Activated CD4-positive, alpha-beta T cell treated with anti-CD3 and anti-CD28 coated beads, Interleukin-2, Interleukin-4, amounts not matched to agents 100 ng/mL and 50 ng/mL, durations not matched to agents 16 hours and 8 hours (primary cell): ENCODE results near the gene ST7.
A peak's percentile ranks its signal among the peaks of the same experiment; 100 is the strongest.
"Not testable (repeated sequence)": the region's sequence is repeated elsewhere in the genome, so short reads cannot be mapped to it uniquely, and the experiment has no call there.

ENCODE experiments used
- DNase-seq: peaks from one replicate; pipeline ENCODE4 v3.0.0-alpha.2; 2020; ENCODE audit warnings: low spot score

Gene ST7

GRCh38 chr7:116950889-116951351 is 2.4 kb upstream of the ST7 start:
- no peak for DNase-seq

- no peak for DNase-seq
Observed at GRCh38 chr7:116951366-116952292, 1.7 kb upstream of the ST7 start.

GRCh38 chr7:116952635-116953371 is 498 bp upstream of the ST7 start:
- no peak for DNase-seq

- peak; percentile 33 for DNase-seq
Observed at GRCh38 chr7:116953906-116954838, 871 bp downstream of the ST7 start.

GRCh38 chr7:116955340-116955739 is 2.0 kb downstream of the ST7 start:
- DNase-seq, result no peak

GRCh38 chr7:116955801-116956476 is 2.6 kb downstream of the ST7 start:
- peak; percentile 66 for DNase-seq

GRCh38 chr7:116956477-116956804 is 3.1 kb downstream of the ST7 start:
- no peak for DNase-seq

GRCh38 chr7:116957874-116958273 is 4.6 kb downstream of the ST7 start:
- DNase-seq, result no peak

GRCh38 chr7:116961966-116962673 is 8.8 kb downstream of the ST7 start:
- not testable (repeated sequence) for DNase-seq

GRCh38 chr7:116963234-116963633 is 9.9 kb downstream of the ST7 start:
- no peak for DNase-seq

- DNase-seq, result no peak
Observed at GRCh38 chr7:116966601-116967000, 13.3 kb downstream of the ST7 start.

GRCh38 chr7:116967254-116967922 is 14.1 kb downstream of the ST7 start:
- DNase-seq, result no peak

GRCh38 chr7:116967983-116968382 is 14.7 kb downstream of the ST7 start:
- DNase-seq, result no peak

- no peak for DNase-seq
Observed at GRCh38 chr7:116968631-116969030, 15.3 kb downstream of the ST7 start.

- no peak for DNase-seq
Observed at GRCh38 chr7:116969371-116969902, 16.1 kb downstream of the ST7 start.

GRCh38 chr7:116970238-116970910 is 17.1 kb downstream of the ST7 start:
- no peak for DNase-seq

- not testable (repeated sequence) for DNase-seq
Observed at GRCh38 chr7:116971153-116971552, 17.9 kb downstream of the ST7 start.

- no peak for DNase-seq
Observed at GRCh38 chr7:116971869-116972268, 18.6 kb downstream of the ST7 start.

GRCh38 chr7:116975024-116975423 is 21.7 kb downstream of the ST7 start:
- not testable (repeated sequence) for DNase-seq
